HepG2 (cell line): ENCODE data around the gene DYNC2I2. TPM values are rescaled to one million over a fixed set of nuclear protein-coding genes. Genes with fewer than 3 reads are reported as not detected.

Experiments
- ATAC-seq: fragments of 200-7000 bp; cut with Tn5 transposase; 3 replicates; pipeline ENCODE4 v1.9.1; 2020; ENCODE audit warnings: mild to moderate bottlenecking, moderate library complexity
- BruUV-seq: library from RNA; stranded (reverse); fragments of 400-500 nt; replicated peaks from 2 replicates; lab custom pipeline; 2021; lab: Mats Ljungman, UMichigan
- CTCF ChIA-PET: fragments of 300-600 bp; formaldehyde crosslinking; extraction: SDS; loops from one replicate; lab custom pipeline; 2021; ENCODE audit warnings: low total read pairs, inconsistent platforms, low intra/inter-chr PET ratio; lab: Yijun Ruan, JAX
- POLR2A ChIA-PET: fragments of 350-600 bp; sonication (Branson Sonifier 250); formaldehyde crosslinking; loops from one replicate; lab custom pipeline; 2020; ENCODE audit warnings: antibody characterized with exemption, inconsistent platforms; lab: Yijun Ruan, JAX
- DNase-seq: peaks from one replicate; pipeline ENCODE4 v3.0.0-alpha.2; 2015; ENCODE audit warnings: low spot score
- FAIRE-seq: peaks from 3 replicates; lab custom pipeline; 2011; peaks lifted over from hg19 to GRCh38; lab: Jason Lieb, UNC
- H2AFZ ChIP-seq: one replicate; pipeline ENCODE4 v1.6.1; 2011; ENCODE audit warnings: low read length, inconsistent platforms
- H3K27ac ChIP-seq: fragments of 300-600 bp; 3 replicates; pipeline ENCODE4 v1.8.0; 2011; ENCODE audit warnings: mixed run types, mild to moderate bottlenecking, mixed read lengths, low read length, inconsistent platforms; ENCODE audit not compliant: insufficient read depth; ENCODE audit errors: extremely low read length
- H3K27me3 ChIP-seq, 2 experiments: fragments of 200-600 bp in 1 of 2; 2 replicates in 1 of 2; 3 replicates in 1 of 2; pipeline versions ENCODE4 v1.6.0 to v1.8.0; 2011; ENCODE audit warnings: low read length in 2 of 2, mild to moderate bottlenecking in 2 of 2, moderate library complexity in 2 of 2, inconsistent platforms in 1 of 2; ENCODE audit not compliant: insufficient read depth in 2 of 2, control insufficient read depth in 1 of 2
- H3K36me3 ChIP-seq, 2 experiments: fragments of 200-600 bp in 1 of 2; replicated peaks in 1 of 2; 2 replicates in 1 of 2; 3 replicates in 1 of 2; pipeline versions ENCODE4 v1.5.1 to v1.8.0; 2011; ENCODE audit warnings: low read length in 2 of 2, inconsistent platforms in 1 of 2; ENCODE audit not compliant: insufficient read depth in 2 of 2, control insufficient read depth in 1 of 2
- H3K4me1 ChIP-seq: 2 replicates; pipeline ENCODE4 v1.5.1; 2012; ENCODE audit warnings: low read length, inconsistent platforms; ENCODE audit not compliant: insufficient read depth
- H3K4me2 ChIP-seq: 2 replicates; pipeline ENCODE4 v1.6.0; 2011; ENCODE audit warnings: low read depth, low read length, inconsistent platforms
- H3K4me3 ChIP-seq, 3 experiments: fragments of 200-600 bp in 1 of 3; sonication (generic), shearing (Covaris generic) in 1 of 3; replicated peaks in 1 of 3; 2 replicates each; pipeline ENCODE4 v1.5.1; 2011 to 2016; ENCODE audit warnings: low read length in 3 of 3, inconsistent platforms in 2 of 3, low read depth in 2 of 3, mild to moderate bottlenecking in 2 of 3, control low read depth in 1 of 3, mixed read lengths in 1 of 3; ENCODE audit not compliant: insufficient read depth in 1 of 3
- H3K79me2 ChIP-seq: one replicate; pipeline ENCODE4 v1.6.1; 2011; ENCODE audit warnings: low read length, inconsistent platforms; ENCODE audit not compliant: insufficient read depth
- H3K9ac ChIP-seq: 2 replicates; pipeline ENCODE4 v1.6.0; 2011; ENCODE audit warnings: mild to moderate bottlenecking, low read depth, low read length, inconsistent platforms; ENCODE audit not compliant: insufficient read depth
- H3K9me3 ChIP-seq: 2 replicates; pipeline ENCODE4 v1.5.1; 2012; ENCODE audit warnings: mild to moderate bottlenecking, low read length
- H4K20me1 ChIP-seq: 2 replicates; pipeline ENCODE4 v1.6.0; 2011; ENCODE audit warnings: inconsistent platforms, mild to moderate bottlenecking, low read length, moderate library complexity; ENCODE audit not compliant: insufficient read depth
- ATF2 ChIP-seq: sonication (generic); formaldehyde crosslinking; IDR thresholded peaks from 2 replicates; pipeline ENCODE4 v1.4.0; 2020; ENCODE audit warnings: missing genetic modification reagents
- ATF3 ChIP-seq: sonication (generic); formaldehyde crosslinking; IDR thresholded peaks from 2 replicates; pipeline ENCODE4 v1.4.0; 2020; ENCODE audit warnings: missing genetic modification reagents
- ATF7-NPFF ChIP-seq: sonication (generic); formaldehyde crosslinking; IDR thresholded peaks from 2 replicates; pipeline ENCODE4 v1.8.1; 2023; ENCODE audit warnings: mild to moderate bottlenecking, low read depth, missing genetic modification reagents, moderate library complexity
- CENPX ChIP-seq: sonication (generic); formaldehyde crosslinking; IDR thresholded peaks from 2 replicates; pipeline ENCODE4 v1.9.0; 2021; ENCODE audit warnings: mild to moderate bottlenecking, missing genetic modification reagents, moderate library complexity
- EP300 ChIP-seq, 3 experiments: sonication (generic) in 1 of 3; formaldehyde crosslinking in 1 of 3; IDR thresholded peaks; 2 replicates each; pipeline versions ENCODE4 v1.5.1 to v1.6.1; 2011 to 2020; ENCODE audit warnings: low read depth in 2 of 3, low read length in 2 of 3, borderline replicate concordance in 1 of 3, improper control_type of control experiment in 1 of 3, mild to moderate bottlenecking in 1 of 3, missing genetic modification reagents in 1 of 3, moderate library complexity in 1 of 3
- EZH2 ChIP-seq: conservative IDR thresholded peaks from 2 replicates; pipeline ENCODE4 v1.6.1; 2012; ENCODE audit warnings: mild to moderate bottlenecking, low read depth, low read length, moderate library complexity
- FOXA3 ChIP-seq: IDR thresholded peaks from 2 replicates; pipeline ENCODE4 v1.6.1; 2016; ENCODE audit warnings: missing genetic modification reagents, missing compliant biosample characterization
- RARG ChIP-seq: sonication (generic); formaldehyde crosslinking; IDR thresholded peaks from 2 replicates; pipeline ENCODE4 v1.4.0; 2020; ENCODE audit warnings: low read depth, mild to moderate bottlenecking, missing genetic modification reagents
- ZNF260 ChIP-seq: sonication (generic); formaldehyde crosslinking; IDR thresholded peaks from 2 replicates; pipeline ENCODE4 v1.4.0; 2020; ENCODE audit warnings: missing genetic modification reagents, low read depth, mild to moderate bottlenecking, borderline replicate concordance
- ZNF276 ChIP-seq: sonication (generic); formaldehyde crosslinking; IDR thresholded peaks from 2 replicates; pipeline ENCODE4 v1.4.0; 2020; ENCODE audit warnings: mild to moderate bottlenecking, low read depth, missing genetic modification reagents
- ZNF614 ChIP-seq: IDR thresholded peaks from 2 replicates; pipeline ENCODE4 v1.6.1; 2018; ENCODE audit warnings: missing biosample characterization, missing genetic modification reagents, inconsistent platforms, borderline replicate concordance
- WGBS: methylation state at CpG from one replicate; pipeline ENCODE4 v1.1.6; 2017; ENCODE audit warnings: low lambda C conversion rate; 5-methylcytosine and 5-hydroxymethylcytosine counted together
- in situ Hi-C: cut with HindIII; loops from 2 replicates; pipeline ENCODE4 v1.10.0; 2017; ENCODE audit warnings: low pct_unique_long_range_greater_than_20kb; ENCODE audit not compliant: extremely low pct_ligation_motif_present
- intact Hi-C: fragments of 100-400 bp; cut with micrococcal nuclease; formaldehyde crosslinking; loops from one replicate; pipeline ENCODE4 v1.10.0; 2022; ENCODE audit not compliant: unreplicated experiment
- polyA plus RNA-seq, 8 experiments: library from polyadenylated mRNA; depleted of rRNA in 3 of 8; stranded (reverse) in 7 of 8; unstranded in 1 of 8; fragments of >200 nt; fragmentation: Illumina TruSeq in 4 of 8; extraction: Trizol in 4 of 8; gene quantifications; 2 replicates each; pipeline versions ENCODE4 v1.2.1 to v1.2.3, GENCODE V29; 2011 to 2016; ENCODE audit warnings: low read depth in 4 of 8, missing spikeins in 1 of 8, mixed read lengths in 1 of 8; ENCODE audit not compliant: insufficient read depth in 1 of 8
- total RNA-seq, 5 experiments: library from RNA; depleted of rRNA; stranded (reverse); fragments of >200 nt; fragmentation: Illumina TruSeq; extraction: Trizol; gene quantifications; 2 replicates each; pipeline ENCODE4 v1.2.3, GENCODE V29; 2016; ENCODE audit warnings: low read depth in 1 of 5

Gene DYNC2I2
- total and polyA plus RNA-seq, 2 of the 13 experiments (the other 11 are each of a cell fraction or from before 2014, with no cell fraction given): 13.7 to 40.2 TPM

GRCh38 chr9:128637656-128638055 lies 19.0 kb downstream of the DYNC2I2 start:
- no peak for ATAC-seq
- Histone ChIP-seq H3K36me3 (peaks cover 8 to 25% of the 10 kb centered on the region in 2 experiments; a peak in 4 of 5 replicates), H3K4me2 (no peak overlapping the region), H3K4me3 (no peak overlapping the region), H3K9me3 (no peaks in the 10 kb centered on the region), H2AFZ (no peak overlapping the region), H3K9ac (no peak overlapping the region), H3K79me2 (no peaks in the 10 kb centered on the region), H3K27ac (no peak overlapping the region), H3K27me3 (no peaks in the 10 kb centered on the region), H3K4me1 (peaks cover 21% of the 10 kb centered on the region), H4K20me1 (no peaks in the 10 kb centered on the region)
- in situ Hi-C loops: no loop called here
- POLR2A ChIA-PET: no interaction called here
- TF ChIP-seq EZH2 (no peak), CENPX (CRISPR knock-in tag) (no peak)
- CTCF ChIA-PET: no interaction called here
- no peak for FAIRE-seq
- WGBS: 91% methylated on average over 10 of the region's 10 CpGs
- DNase-seq: no peak
- no TSS peak for BruUV-seq
- intact Hi-C loops: loop anchor here (2.0 to 5.0 kb wide), 3 partner anchors 50 to 85 kb away; partner anchors contain the start of genes PKN3, SET and SPTAN1

- Histone ChIP-seq H3K9me3 (no peaks in the 10 kb centered on the region), H3K4me3 (peak overlapping the region in 2 of 3 experiments; percentile 60 to 73; a peak in 2 of 6 replicates), H3K4me2 (peak overlapping the region; percentile 84), H3K9ac (peak overlapping the region; percentile 66), H2AFZ (no peak overlapping the region), H3K27ac (peak overlapping the region; percentile 85), H3K4me1 (peaks cover 21% of the 10 kb centered on the region), H4K20me1 (no peaks in the 10 kb centered on the region), H3K79me2 (no peaks in the 10 kb centered on the region), H3K36me3 (peaks cover 13 to 34% of the 10 kb centered on the region in 2 experiments; a peak in 4 of 5 replicates), H3K27me3 (no peaks in the 10 kb centered on the region)
- in situ Hi-C loops: no loop called here
- BruUV-seq: no TSS peak
- DNase-seq (no peak), FAIRE-seq (no peak), ATAC-seq (no peak)
- ChIA-PET POLR2A (interaction anchor here (0.6 to 2.3 kb wide), 19 partner anchors 11 to 286 kb away, joined by 3 to 33 read pairs (median 6); partner anchors contain the start of genes DYNC2I2, ENDOG, SET and ZDHHC12), CTCF (no interaction called here)
- intact Hi-C loops: loop anchor here (2.0 to 5.0 kb wide), 3 partner anchors 50 to 84 kb away; partner anchors contain the start of genes PKN3, SET and SPTAN1
- 93% methylated on average over 8 of the region's 20 CpGs for WGBS
- TF ChIP-seq ZNF260 (CRISPR knock-in tag) (no peak), ATF7-NPFF (CRISPR knock-in tag) (peak; percentile 24; the same call in 1 of the 2 replicates), EP300 (IDR thresholded peaks at IDR 0.05; ENCODE audit: low read depth in 2 of 2, low read length in 2 of 2) (no peak), EP300 (CRISPR knock-in tag; IDR thresholded peaks at IDR 0.05; ENCODE audit: borderline replicate concordance) (no peak), ATF3 (CRISPR knock-in tag) (no peak), ZNF614 (no peak), RARG (no peak), FOXA3 (CRISPR knock-in tag) (no peak), ATF2 (no peak), ZNF276 (CRISPR knock-in tag) (no peak)
These were observed 19.8 kb downstream of the DYNC2I2 start for GRCh38 chr9:128636556-128637530.
